ENCODE data around the gene PSTK. TPM values are rescaled to one million over a fixed set of nuclear protein-coding genes. Genes with fewer than 3 reads are reported as not detected.
A peak's percentile ranks its signal among the peaks of the same experiment; 100 is the strongest.

The PSTK gene
- total and polyA plus RNA-seq, 9 of the 15 experiments (the other 6 are each of a cell fraction or from before 2014, with no cell fraction given): 13.2 to 49.7 (median 18.9) TPM

GRCh38 chr10:122980209-122981065 is at the start of gene PSTK (continued):
- TF ChIP-seq RERE (CRISPR knock-in tag; IDR thresholded peaks at IDR 0.05; ENCODE audit: borderline replicate concordance) (no peak), TAF15 (IDR thresholded peaks at IDR 0.05; ENCODE audit: low read depth, low read length) (no peak), SAP30 (IDR thresholded peaks at IDR 0.05; ENCODE audit: borderline replicate concordance, insufficient read depth, low read depth, low read length, poor library complexity, severe bottlenecking) (no peak), EP400 (IDR thresholded peaks at IDR 0.05) (peak; percentile 92), FOXA3 (CRISPR knock-in tag; conservative IDR thresholded peaks at IDR 0.05 in 1 of 2, IDR thresholded peaks at IDR 0.05 in 1 of 2) (peak in 1 of 2 experiments; percentile 41; a peak in 1 of 4 replicates), RBFOX2 (IDR thresholded peaks at IDR 0.05; ENCODE audit: low read depth, low read length) (peak; percentile 84), ELF2 (CRISPR knock-in tag; IDR thresholded peaks at IDR 0.05) (no peak), ZNF766 (CRISPR knock-in tag; conservative IDR thresholded peaks at IDR 0.05) (no peak), HDAC2 (IDR thresholded peaks at IDR 0.05) (peak; percentile 58; the same call in 1 of the 2 replicates), RBM34 (IDR thresholded peaks at IDR 0.05; ENCODE audit: borderline replicate concordance, insufficient read depth, low read length) (no peak), CTBP1 (IDR thresholded peaks at IDR 0.05; ENCODE audit: borderline replicate concordance) (peak; percentile 71; the same call in 1 of the 2 replicates), GTF2A2 (tag; IDR thresholded peaks at IDR 0.05) (no peak), ZNF174 (CRISPR knock-in tag; IDR thresholded peaks at IDR 0.05) (no peak), TAF7 (tag; IDR thresholded peaks at IDR 0.05) (peak; percentile 65)
- TF ChIP-seq, protein P1, sequence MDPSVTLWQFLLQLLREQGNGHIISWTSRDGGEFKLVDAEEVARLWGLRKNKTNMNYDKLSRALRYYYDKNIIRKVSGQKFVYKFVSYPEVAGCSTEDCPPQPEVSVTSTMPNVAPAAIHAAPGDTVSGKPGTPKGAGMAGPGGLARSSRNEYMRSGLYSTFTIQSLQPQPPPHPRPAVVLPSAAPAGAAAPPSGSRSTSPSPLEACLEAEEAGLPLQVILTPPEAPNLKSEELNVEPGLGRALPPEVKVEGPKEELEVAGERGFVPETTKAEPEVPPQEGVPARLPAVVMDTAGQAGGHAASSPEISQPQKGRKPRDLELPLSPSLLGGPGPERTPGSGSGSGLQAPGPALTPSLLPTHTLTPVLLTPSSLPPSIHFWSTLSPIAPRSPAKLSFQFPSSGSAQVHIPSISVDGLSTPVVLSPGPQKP (CRISPR knock-in tag; IDR thresholded peaks at IDR 0.05): no peak
- TF ChIP-seq, protein P2, sequence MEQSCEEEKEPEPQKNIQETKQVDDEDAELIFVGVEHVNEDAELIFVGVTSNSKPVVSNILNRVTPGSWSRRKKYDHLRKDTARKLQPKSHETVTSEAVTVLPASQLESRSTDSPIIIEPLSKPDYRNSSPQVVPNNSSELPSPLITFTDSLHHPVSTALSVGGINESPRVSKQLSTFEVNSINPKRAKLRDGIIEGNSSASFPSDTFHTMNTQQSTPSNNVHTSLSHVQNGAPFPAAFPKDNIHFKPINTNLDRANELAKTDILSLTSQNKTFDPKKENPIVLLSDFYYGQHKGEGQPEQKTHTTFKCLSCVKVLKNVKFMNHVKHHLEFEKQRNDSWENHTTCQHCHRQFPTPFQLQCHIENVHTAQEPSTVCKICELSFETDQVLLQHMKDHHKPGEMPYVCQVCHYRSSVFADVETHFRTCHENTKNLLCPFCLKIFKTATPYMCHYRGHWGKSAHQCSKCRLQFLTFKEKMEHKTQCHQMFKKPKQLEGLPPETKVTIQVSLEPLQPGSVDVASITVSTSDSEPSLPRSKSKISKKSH (CRISPR knock-in tag; IDR thresholded peaks at IDR 0.05): no peak
- TF ChIP-seq, protein P3, sequence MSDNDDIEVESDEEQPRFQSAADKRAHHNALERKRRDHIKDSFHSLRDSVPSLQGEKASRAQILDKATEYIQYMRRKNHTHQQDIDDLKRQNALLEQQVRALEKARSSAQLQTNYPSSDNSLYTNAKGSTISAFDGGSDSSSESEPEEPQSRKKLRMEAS (CRISPR knock-in tag; IDR thresholded peaks at IDR 0.05): peak; percentile 97

Data from K562 (cell line).